ENCODE data around the gene EVC2. TPM values are rescaled to one million over a fixed set of nuclear protein-coding genes. Genes with fewer than 3 reads are reported as not detected.

Gene EVC2
- total RNA-seq, 1 experiment from 2014 or later: not detected

DNA sequence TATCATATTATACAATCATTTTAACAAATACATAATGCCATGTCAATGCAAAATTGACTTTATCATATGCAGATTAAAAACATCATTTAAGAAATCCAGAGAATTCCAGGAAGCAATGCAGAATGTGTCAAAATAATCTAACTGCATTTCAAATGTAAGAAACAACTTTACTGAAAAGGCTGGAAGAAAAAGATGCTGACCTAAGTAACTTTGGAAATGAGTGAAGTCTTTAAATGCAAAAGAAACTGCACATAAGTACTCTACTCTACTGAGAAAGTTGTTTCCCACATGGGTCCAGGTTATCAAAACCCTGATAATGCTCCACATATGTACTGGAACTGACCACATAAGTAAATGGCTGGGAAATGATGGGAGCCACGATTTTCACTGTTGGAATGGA is 149.9 kb downstream of the EVC2 start:
- DNase-seq (ENCODE audit: low read depth, low spot score) (no peak), ATAC-seq (no peak)
- Histone ChIP-seq H3K9me3 (ENCODE audit: control insufficient read depth, insufficient read depth, low read depth, low read length) (no peaks in the 10 kb centered on the region), H3K27me3 (ENCODE audit: control insufficient read depth, insufficient read depth, low read length) (no peaks in the 10 kb centered on the region), H3K27ac (ENCODE audit: low read length) (no peak overlapping the region), H3K4me1 (ENCODE audit: control insufficient read depth, insufficient read depth, low read length) (no peaks in the 10 kb centered on the region), H3K4me3 (ENCODE audit: low read depth in 2 of 2, low read length in 2 of 2) (no peak overlapping the region), H3K36me3 (ENCODE audit: control insufficient read depth, insufficient read depth, low read length) (no peaks in the 10 kb centered on the region)
- TF ChIP-seq POLR2AphosphoS5 (IDR thresholded peaks at IDR 0.05; ENCODE audit: low read depth, low read length): no peak
- TF ChIP-seq, protein P1, sequence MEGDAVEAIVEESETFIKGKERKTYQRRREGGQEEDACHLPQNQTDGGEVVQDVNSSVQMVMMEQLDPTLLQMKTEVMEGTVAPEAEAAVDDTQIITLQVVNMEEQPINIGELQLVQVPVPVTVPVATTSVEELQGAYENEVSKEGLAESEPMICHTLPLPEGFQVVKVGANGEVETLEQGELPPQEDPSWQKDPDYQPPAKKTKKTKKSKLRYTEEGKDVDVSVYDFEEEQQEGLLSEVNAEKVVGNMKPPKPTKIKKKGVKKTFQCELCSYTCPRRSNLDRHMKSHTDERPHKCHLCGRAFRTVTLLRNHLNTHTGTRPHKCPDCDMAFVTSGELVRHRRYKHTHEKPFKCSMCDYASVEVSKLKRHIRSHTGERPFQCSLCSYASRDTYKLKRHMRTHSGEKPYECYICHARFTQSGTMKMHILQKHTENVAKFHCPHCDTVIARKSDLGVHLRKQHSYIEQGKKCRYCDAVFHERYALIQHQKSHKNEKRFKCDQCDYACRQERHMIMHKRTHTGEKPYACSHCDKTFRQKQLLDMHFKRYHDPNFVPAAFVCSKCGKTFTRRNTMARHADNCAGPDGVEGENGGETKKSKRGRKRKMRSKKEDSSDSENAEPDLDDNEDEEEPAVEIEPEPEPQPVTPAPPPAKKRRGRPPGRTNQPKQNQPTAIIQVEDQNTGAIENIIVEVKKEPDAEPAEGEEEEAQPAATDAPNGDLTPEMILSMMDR (IDR thresholded peaks at IDR 0.05): no peak
- TF ChIP-seq TCF7L2 (IDR thresholded peaks at IDR 0.05; ENCODE audit: low read depth, low read length): no peak
- TF ChIP-seq, protein P2, sequence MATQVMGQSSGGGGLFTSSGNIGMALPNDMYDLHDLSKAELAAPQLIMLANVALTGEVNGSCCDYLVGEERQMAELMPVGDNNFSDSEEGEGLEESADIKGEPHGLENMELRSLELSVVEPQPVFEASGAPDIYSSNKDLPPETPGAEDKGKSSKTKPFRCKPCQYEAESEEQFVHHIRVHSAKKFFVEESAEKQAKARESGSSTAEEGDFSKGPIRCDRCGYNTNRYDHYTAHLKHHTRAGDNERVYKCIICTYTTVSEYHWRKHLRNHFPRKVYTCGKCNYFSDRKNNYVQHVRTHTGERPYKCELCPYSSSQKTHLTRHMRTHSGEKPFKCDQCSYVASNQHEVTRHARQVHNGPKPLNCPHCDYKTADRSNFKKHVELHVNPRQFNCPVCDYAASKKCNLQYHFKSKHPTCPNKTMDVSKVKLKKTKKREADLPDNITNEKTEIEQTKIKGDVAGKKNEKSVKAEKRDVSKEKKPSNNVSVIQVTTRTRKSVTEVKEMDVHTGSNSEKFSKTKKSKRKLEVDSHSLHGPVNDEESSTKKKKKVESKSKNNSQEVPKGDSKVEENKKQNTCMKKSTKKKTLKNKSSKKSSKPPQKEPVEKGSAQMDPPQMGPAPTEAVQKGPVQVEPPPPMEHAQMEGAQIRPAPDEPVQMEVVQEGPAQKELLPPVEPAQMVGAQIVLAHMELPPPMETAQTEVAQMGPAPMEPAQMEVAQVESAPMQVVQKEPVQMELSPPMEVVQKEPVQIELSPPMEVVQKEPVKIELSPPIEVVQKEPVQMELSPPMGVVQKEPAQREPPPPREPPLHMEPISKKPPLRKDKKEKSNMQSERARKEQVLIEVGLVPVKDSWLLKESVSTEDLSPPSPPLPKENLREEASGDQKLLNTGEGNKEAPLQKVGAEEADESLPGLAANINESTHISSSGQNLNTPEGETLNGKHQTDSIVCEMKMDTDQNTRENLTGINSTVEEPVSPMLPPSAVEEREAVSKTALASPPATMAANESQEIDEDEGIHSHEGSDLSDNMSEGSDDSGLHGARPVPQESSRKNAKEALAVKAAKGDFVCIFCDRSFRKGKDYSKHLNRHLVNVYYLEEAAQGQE (IDR thresholded peaks at IDR 0.05; ENCODE audit: insufficient read depth in 1 of 2, low read depth in 2 of 2, low read length in 1 of 2): no peak
- TF ChIP-seq SIN3A (IDR thresholded peaks at IDR 0.05; ENCODE audit: borderline replicate concordance, insufficient read depth, low read depth, low read length): no peak
- in situ Hi-C loops (cut with HindIII; ENCODE audit: low pct_unique_long_range_greater_than_20kb, low sequenced_read_pairs) (no loop called here), intact Hi-C loops (cut with micrococcal nuclease; ENCODE audit: unreplicated experiment) (no loop called here)
- BruUV-seq (replicated peaks): no TSS peak
- CTCF ChIA-PET: no interaction called here
- POLR2A ChIA-PET: no interaction called here

DNA sequence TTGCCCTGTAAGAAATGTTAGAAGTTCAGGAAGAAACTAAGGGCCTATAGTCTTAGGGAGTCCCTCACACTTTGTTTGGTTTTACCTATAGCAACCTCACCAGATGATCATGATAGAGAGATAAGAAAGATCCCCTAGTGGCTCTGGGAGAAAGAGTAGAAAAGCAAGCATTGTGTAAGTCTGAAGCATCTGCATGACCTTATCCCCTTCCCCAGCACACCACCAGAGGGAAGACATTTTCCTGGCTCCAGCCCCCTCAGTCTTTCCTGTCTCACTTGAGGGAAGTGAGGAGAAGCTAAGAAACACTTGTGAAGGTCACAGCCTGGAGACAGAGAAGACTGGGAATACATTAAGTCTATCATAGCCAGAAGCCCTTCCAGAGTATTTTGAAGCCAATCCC is 154.0 kb downstream of the EVC2 start:
- intact Hi-C loops (cut with micrococcal nuclease; ENCODE audit: unreplicated experiment): no loop called here
- CTCF ChIA-PET: no interaction called here
- H3K36me3 ChIP-seq (ENCODE audit: control insufficient read depth, insufficient read depth, low read length): no peaks in the 10 kb centered on the region
- no peaks in the 10 kb centered on the region for H3K27me3 ChIP-seq (ENCODE audit: control insufficient read depth, insufficient read depth, low read length)
- BruUV-seq (replicated peaks): no TSS peak
- ATAC-seq: no peak
- in situ Hi-C loops (cut with HindIII; ENCODE audit: low pct_unique_long_range_greater_than_20kb, low sequenced_read_pairs): no loop called here
- no peak for DNase-seq (ENCODE audit: low read depth, low spot score)
- no peak overlapping the region for H3K4me3 ChIP-seq (ENCODE audit: low read depth in 2 of 2, low read length in 2 of 2)
- no peaks in the 10 kb centered on the region for H3K4me1 ChIP-seq (ENCODE audit: control insufficient read depth, insufficient read depth, low read length)
- no peaks in the 10 kb centered on the region for H3K9me3 ChIP-seq (ENCODE audit: control insufficient read depth, insufficient read depth, low read depth, low read length)
- TF ChIP-seq, protein P1 (IDR thresholded peaks at IDR 0.05): no peak
- TF ChIP-seq TCF7L2 (IDR thresholded peaks at IDR 0.05; ENCODE audit: low read depth, low read length) (no peak), SIN3A (IDR thresholded peaks at IDR 0.05; ENCODE audit: borderline replicate concordance, insufficient read depth, low read depth, low read length) (no peak), POLR2AphosphoS5 (IDR thresholded peaks at IDR 0.05; ENCODE audit: low read depth, low read length) (no peak)
- TF ChIP-seq, protein P2 (IDR thresholded peaks at IDR 0.05; ENCODE audit: insufficient read depth in 1 of 2, low read depth in 2 of 2, low read length in 1 of 2): no peak
- no peak overlapping the region for H3K27ac ChIP-seq (ENCODE audit: low read length)
- POLR2A ChIA-PET: no interaction called here
